GM18508 (cell line): Measurements from ENCODE around the gene NAT9.

Experiments
- ATAC-seq: cut with Tn5 transposase; IDR thresholded peaks from one replicate; pipeline ENCODE4 v1.9.1; 2021; ENCODE audit warnings: moderate number of reproducible peaks; ENCODE audit not compliant: insufficient read depth, unreplicated experiment

Gene NAT9

GRCh38 chr17:74776044-74776962 is at the start of gene NAT9:
TSS of gene NAT9 (minus strand) at chr17:74776345. CDS start at chr17:74775698, 647 bp downstream.
- no peak for ATAC-seq

GRCh38 chr17:74824961-74825627 is 48.9 kb upstream of the NAT9 start:
- ATAC-seq: no peak

DNA sequence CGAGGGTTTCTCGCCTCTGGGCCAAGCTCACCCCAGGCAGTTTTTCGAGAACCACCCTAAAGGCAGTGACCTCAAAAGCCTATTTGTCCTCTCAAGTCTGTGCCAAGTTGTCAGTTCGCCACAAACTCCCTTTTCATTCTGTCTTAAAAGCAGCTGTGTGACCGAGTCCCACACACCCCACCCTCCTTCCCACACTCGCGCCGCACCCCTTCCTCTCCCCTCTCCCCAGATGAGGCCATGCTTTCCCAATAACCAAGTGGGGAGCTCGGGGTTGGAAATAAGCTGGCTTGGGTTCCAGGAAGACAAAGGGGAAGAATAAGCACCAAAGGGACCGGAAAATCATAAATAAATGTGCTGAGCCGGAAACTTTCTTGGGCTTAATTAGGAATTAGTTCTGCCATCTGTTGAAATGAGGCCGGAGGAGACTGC is 46.8 kb upstream of the NAT9 start:
- no peak for ATAC-seq

DNA sequence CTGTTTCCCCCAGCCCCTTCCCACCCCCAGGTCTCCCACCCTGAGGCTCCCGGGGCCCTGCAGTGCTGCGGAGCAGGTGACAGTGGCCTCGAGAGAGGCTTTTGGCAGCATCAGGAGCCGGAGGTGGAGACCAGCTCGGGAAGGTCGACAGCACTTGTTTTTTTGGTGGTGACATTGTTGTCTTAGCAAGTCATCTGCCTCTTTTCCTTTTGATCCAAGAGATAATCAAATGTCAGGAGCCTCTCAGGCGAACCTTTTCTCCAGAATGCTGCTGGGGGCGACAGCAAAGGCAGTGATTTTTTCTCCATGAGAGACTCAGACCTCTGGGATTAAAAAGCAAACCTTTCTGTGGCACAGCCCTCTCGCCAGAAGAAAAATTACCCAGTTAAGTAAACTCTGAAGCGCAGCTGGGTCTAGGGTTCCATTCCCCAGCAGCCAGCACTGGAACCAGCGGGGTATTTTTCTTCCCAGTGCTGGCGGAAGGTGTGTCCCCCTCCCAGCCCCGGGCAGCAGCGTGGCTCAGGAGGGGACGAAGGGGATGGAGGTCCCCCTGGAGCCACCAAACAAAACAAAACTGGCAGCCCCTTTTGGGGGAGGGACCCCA is 46.3 kb upstream of the NAT9 start:
- no peak for ATAC-seq

DNA sequence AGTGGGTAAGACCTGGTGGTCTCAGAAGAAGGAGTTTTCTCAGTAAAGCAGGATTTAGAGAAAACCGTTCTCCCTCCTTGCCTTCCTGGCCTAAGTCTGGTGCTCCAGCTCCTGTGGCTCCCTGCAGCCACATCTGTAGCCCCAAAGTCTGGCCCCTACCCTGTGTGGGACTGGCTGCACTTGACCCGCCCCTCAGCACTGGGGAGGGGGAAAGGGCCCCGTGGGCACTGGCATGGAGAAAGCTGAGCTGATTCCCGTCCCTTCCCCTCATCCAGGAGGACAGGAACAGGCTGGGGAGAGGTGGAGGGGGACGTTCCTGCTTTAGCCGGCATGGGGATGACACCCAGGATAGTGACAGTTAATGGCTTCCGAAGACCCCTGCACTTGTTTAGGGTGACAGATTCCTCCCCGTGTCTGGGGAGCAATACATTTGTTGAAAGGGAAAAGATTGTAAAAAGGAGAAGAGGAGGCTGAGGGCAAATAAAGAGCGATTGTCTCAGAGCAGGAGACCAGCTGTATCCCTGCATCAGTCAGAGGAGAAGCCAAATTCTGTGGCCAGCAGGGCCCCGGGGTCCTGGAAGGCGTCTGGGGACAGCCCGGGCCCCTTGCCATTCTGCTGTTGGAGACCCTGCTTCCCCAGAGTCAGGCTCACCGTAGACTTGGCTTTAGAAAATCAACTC is 45.6 kb upstream of the NAT9 start:
- ATAC-seq: no peak

- ATAC-seq: no peak
Measured at GRCh38 chr17:74819801-74820436, 43.8 kb upstream of the NAT9 start.

DNA sequence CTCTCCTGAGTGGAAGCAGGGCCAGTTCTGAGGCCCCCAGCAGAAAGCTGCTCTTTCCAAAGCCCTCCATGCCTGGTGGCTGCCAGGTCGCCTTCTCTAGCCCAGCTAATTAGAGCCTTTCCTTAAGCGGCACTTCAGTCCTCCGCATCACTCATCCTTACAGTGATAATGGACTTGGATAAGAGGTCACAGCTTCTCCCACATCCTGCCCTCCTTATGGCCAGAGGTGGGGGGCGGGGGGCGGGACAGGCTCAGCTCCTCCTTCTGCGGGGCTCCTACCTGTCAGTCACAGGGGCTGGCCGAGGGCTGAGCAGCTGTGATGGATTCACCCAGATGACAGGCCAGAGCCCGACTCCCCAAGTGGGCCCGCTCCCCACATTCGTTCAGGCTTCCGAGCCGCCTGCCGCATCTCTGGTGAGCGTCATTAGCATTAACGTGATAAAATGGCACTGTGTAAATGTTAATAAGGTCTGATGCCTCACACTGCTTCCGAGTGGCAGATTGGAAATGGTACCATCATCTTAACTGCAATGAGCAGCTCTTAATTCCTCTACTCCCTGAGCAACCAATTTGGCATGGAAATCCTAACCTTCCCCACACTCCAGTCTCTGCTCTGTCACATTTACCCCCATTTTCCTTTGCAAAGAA is 42.3 kb upstream of the NAT9 start:
- no peak for ATAC-seq

- ATAC-seq: no peak
Measured at GRCh38 chr17:74816905-74817620, 40.9 kb upstream of the NAT9 start.

- no peak for ATAC-seq
Measured at GRCh38 chr17:74815550-74816370, 39.6 kb upstream of the NAT9 start.

DNA sequence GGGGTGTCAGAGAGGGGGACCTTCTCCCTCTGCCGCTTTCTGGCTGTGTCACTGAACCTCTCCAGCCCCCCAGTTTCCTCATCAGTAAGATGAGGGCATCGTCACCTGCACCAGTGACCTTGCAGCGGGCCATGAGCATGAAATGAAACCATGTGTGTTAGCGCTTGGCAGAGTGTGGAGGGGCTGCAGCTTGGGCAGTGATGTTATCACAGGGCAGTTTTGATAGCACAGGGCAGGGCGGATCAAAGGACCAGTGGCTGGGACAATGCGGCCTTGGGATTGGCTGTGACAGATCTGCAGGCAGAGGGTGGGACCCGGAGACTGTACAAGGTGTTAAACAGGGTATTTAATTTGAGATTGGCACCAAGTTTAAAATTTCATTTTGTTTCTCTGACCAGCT is 38.9 kb upstream of the NAT9 start:
- no peak for ATAC-seq

DNA sequence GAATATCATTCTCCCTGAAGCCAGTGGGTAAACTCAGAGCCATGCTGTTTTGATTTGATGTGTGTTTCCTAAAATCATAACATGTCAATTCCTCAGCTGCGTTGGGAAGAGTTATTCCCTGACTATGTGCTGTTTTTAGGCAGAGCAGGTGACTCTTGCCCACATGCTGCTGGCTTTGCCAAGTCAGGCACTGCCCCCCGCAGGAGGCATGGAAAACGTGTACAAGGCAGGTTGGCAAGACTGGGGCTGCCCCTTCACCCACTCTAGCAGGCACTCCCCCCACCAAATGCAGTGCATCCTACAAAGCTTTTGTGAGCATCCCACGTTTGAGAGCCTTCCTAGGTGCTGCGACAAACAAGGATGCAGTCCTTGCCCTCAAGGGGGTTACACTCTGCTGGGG is 38.3 kb upstream of the NAT9 start:
- no peak for ATAC-seq

DNA sequence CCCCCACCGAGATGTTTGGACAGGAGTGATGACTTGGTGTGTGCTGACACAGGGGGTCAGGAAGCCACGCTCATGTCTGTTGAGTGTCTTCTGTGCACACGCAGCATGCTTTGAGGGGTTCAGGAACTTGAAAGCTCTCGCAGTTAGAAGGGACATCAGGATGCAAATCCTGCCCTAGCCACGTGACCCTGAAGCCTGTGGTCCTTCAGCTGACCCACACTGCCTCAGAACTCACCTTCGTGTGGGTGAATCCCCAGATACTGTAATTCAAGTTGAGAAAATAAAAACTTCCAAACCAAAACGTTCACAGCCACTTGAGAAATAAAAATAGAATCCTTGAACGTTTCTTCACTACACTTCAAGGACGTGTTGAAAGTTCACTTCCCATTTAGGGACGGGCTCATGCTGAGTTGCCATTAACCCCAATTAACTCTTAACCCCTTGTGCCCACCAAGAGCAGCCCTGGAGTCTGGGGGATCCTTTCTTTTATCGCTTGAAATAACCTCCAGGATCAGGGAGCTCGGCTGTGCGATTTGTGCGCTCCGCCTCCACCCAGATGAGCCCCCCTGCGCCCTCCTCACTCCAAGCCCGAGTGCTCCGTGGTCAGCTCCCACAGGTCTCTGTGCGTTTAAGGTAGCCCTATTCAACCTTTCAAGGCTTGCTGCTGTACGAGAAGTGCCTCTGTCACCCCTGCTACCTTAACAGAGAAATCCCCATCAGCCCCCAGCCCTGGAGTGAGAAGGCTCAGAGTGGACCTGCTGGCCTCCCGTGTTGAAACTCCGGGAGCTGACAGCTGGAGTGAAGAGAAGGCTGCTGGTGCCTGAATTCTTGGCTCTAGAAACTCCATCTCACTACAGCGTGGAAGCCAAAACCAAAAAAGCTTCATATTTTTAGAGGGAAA is 36.2 kb upstream of the NAT9 start:
- ATAC-seq: no peak

- no peak for ATAC-seq
Measured at GRCh38 chr17:74810699-74811485, 34.7 kb upstream of the NAT9 start.

DNA sequence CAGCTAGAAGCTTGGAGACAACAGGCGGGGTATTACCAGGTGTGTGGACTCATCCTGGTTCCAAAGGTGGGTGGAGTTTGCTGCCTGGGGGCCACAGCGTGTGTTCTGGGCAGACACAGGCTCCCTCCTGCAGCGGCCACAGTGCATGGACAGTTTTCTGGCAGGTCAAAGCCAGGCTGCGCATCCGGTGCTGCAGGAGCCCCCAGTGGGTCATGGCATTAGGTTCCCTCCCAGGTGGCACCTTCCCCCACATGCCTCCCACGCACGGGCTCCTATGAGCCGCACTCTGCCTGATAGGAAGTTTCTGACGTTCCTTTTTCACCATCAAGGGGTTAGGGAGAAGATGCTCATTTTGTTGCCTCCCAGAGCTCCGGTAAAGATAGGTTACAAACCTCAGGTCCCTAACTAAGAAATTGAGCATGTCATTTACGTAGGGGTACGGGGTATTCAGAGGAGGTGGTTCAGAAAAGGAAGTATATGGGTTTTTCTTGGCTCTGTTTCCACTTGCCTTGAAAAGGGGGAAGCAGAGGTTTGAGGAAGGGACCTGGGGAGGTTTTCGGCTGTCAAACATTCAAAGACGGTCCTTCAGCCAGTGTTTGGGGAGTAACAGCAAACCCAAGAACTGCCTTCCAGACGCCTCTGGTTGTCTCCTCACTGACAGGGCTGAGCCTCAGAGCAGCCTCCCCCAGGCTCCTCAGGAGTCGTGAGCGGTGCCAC is 32.7 kb upstream of the NAT9 start:
- no peak for ATAC-seq

- no peak for ATAC-seq
Measured at GRCh38 chr17:74807925-74808324, 31.8 kb upstream of the NAT9 start.

DNA sequence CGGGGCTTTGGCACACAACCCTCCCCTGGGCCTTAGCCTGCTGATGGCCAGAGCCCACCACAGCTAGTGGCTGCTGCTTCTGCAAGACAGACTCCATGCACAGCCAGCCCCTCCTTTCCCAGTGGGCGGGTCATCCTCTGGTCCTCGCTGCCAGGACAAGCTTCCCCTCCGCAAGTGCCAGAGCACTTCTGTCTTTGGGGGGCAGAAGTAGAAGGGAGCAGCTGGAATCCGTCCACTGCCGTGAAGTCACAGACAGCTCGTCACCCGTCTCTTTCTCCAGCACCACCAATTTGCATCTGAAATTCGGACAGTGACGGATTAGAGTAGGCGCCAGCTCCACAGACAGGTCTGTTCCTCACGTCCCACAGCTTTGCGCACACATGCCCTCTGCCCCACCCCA is 31.3 kb upstream of the NAT9 start:
- ATAC-seq: no peak
